ENCODE measurements around the gene PRSS36.

The PRSS36 gene

GRCh38 chr16:31111881-31112466 is 37.9 kb downstream of the PRSS36 start:
- no peak for TF ChIP-seq POLR2AphosphoS5 (IDR thresholded peaks at IDR 0.05; ENCODE audit: low read depth)
- no peak for TF ChIP-seq GABPA (IDR thresholded peaks at IDR 0.05; ENCODE audit: low read depth)
- no peak for TF ChIP-seq SPI1 (IDR thresholded peaks at IDR 0.05; ENCODE audit: borderline replicate concordance, low read depth)
- TF ChIP-seq REST (IDR thresholded peaks at IDR 0.05; ENCODE audit: insufficient replicate concordance, low read depth) = no peak
- no peak for TF ChIP-seq CTCF (IDR thresholded peaks at IDR 0.05; ENCODE audit: insufficient read depth, low read length)
- no peak overlapping the region for H3K4me3 ChIP-seq (replicated peaks; ENCODE audit: insufficient read depth, low read length)
- H3K27me3 ChIP-seq (ENCODE audit: insufficient read depth, poor library complexity, severe bottlenecking) = no peaks in the 10 kb centered on the region
- no peak overlapping the region for H3K27ac ChIP-seq (replicated peaks)
- no peak for DNase-seq (ENCODE audit: low read depth in 1 of 2, low spot score in 1 of 2)

- H3K4me3 ChIP-seq (replicated peaks; ENCODE audit: insufficient read depth, low read length) = no peak overlapping the region
- TF ChIP-seq REST (IDR thresholded peaks at IDR 0.05; ENCODE audit: insufficient replicate concordance, low read depth) = no peak
- no peak for TF ChIP-seq GABPA (IDR thresholded peaks at IDR 0.05; ENCODE audit: low read depth)
- TF ChIP-seq CTCF (IDR thresholded peaks at IDR 0.05; ENCODE audit: insufficient read depth, low read length) = no peak
- no peak for TF ChIP-seq POLR2AphosphoS5 (IDR thresholded peaks at IDR 0.05; ENCODE audit: low read depth)
- no peak for TF ChIP-seq SPI1 (IDR thresholded peaks at IDR 0.05; ENCODE audit: borderline replicate concordance, low read depth)
- DNase-seq (ENCODE audit: low read depth in 1 of 2, low spot score in 1 of 2) = no peak
- no peak overlapping the region for H3K27ac ChIP-seq (replicated peaks)
- no peaks in the 10 kb centered on the region for H3K27me3 ChIP-seq (ENCODE audit: insufficient read depth, poor library complexity, severe bottlenecking)
Observed at GRCh38 chr16:31110106-31111034, 39.5 kb downstream of the PRSS36 start.

- Histone ChIP-seq H3K27ac (replicated peaks) (no peak overlapping the region), H3K27me3 (ENCODE audit: insufficient read depth, poor library complexity, severe bottlenecking) (no peaks in the 10 kb centered on the region), H3K4me3 (replicated peaks; ENCODE audit: insufficient read depth, low read length) (no peak overlapping the region)
- TF ChIP-seq REST (IDR thresholded peaks at IDR 0.05; ENCODE audit: insufficient replicate concordance, low read depth) (no peak), GABPA (IDR thresholded peaks at IDR 0.05; ENCODE audit: low read depth) (no peak), CTCF (IDR thresholded peaks at IDR 0.05; ENCODE audit: insufficient read depth, low read length) (no peak)
- DNase-seq (ENCODE audit: low read depth in 1 of 2, low spot score in 1 of 2) = no peak
Observed at GRCh38 chr16:31109622-31110021, 40.2 kb downstream of the PRSS36 start.

Measured in HL-60 (cell line).